Upper lobe of left lung (tissue), 6 donors: ENCODE measurements around the gene EEF2. TPM values are rescaled to one million over a fixed set of nuclear protein-coding genes. Genes with fewer than 3 reads are reported as not detected.
"Not testable (repeated sequence)": the region's sequence is repeated elsewhere in the genome, so short reads cannot be mapped to it uniquely, and the experiment has no call there.

Experiments used
- ATAC-seq, 2 donors: fragments of 200-7000 bp; cut with Tn5 transposase; one replicate each; pipeline ENCODE4 v1.9.1; 2022; ENCODE audit warnings: mild to moderate bottlenecking in 2 of 2, moderate library complexity in 2 of 2; ENCODE audit not compliant: low FRiP score in 2 of 2
- DNase-seq, 2 donors: peaks; one replicate each; pipeline ENCODE4 v3.0.0-alpha.2; 2019 to 2020
- H3K27ac ChIP-seq, 4 donors: fragments of 200-600 bp; sonication (generic); one replicate each; pipeline ENCODE4 v1.5.1; 2016 to 2019
- H3K27me3 ChIP-seq, 4 donors: fragments of 200-600 bp; sonication (generic); one replicate each; pipeline ENCODE4 v1.5.1; 2017 to 2019
- H3K36me3 ChIP-seq, 4 donors: fragments of 200-600 bp; sonication (generic); one replicate each; pipeline ENCODE4 v1.5.1; 2016 to 2019
- H3K4me1 ChIP-seq, 4 donors: fragments of 200-600 bp; sonication (generic); one replicate each; pipeline ENCODE4 v1.5.1; 2018 to 2019
- H3K4me3 ChIP-seq, 4 donors: fragments of 200-600 bp; sonication (generic); one replicate each; pipeline ENCODE4 v1.5.1; 2017 to 2019; ENCODE audit warnings: mild to moderate bottlenecking in 2 of 4, moderate library complexity in 1 of 4
- H3K9me3 ChIP-seq, 4 donors: fragments of 200-600 bp; sonication (generic); one replicate each; pipeline ENCODE4 v1.5.1; 2018 to 2019
- CTCF ChIP-seq, 6 experiments: fragments of 450-650 bp in 4 of 6; fragments of 200-600 bp in 2 of 6; sonication (generic) in 2 of 6; IDR thresholded peaks; one replicate each; pipeline ENCODE4 v1.5.1; 2016 to 2019; ENCODE audit warnings: antibody characterized with exemption in 6 of 6
- EP300 ChIP-seq, 4 donors: sonication (generic); formaldehyde crosslinking; IDR thresholded peaks; one replicate each; pipeline ENCODE4 v1.5.1; 2017; ENCODE audit warnings: antibody characterized with exemption in 4 of 4, control low read depth in 2 of 4
- POLR2A ChIP-seq, 4 donors: fragments of 450-650 bp; IDR thresholded peaks; one replicate each; pipeline ENCODE4 v1.5.1; 2016 to 2017; ENCODE audit warnings: antibody characterized with exemption in 4 of 4, mild to moderate bottlenecking in 2 of 4
- POLR2AphosphoS5 ChIP-seq, 2 donors: sonication (generic); formaldehyde crosslinking; IDR thresholded peaks; one replicate each; pipeline ENCODE4 v1.5.1; 2017; ENCODE audit warnings: antibody characterized with exemption in 2 of 2
- WGBS, 2 donors: methylation state at CpG; one replicate each; pipeline ENCODE4 v1.1.5; 2017 to 2018; 5-methylcytosine and 5-hydroxymethylcytosine counted together
- total RNA-seq, 6 donors: library from RNA; depleted of rRNA in 4 of 6; stranded (reverse); fragments of >200 nt in 4 of 6; gene quantifications; one replicate each; pipeline versions ENCODE4 v1.1.0 to v1.2.1, GENCODE V29; 2016 to 2021
- donor health status: DM: no; HTN: no; CAD: no; lungs with moderate emphysema.
- donor health status: DM: no; HTN: yes; CAD: no; lungs with severe emphysema.

EEF2 gene
- total RNA-seq, 6 donors from 2014 or later = 1,167 to 2,562 (median 1,758) TPM

GRCh38 chr19:3958836-3959765 lies 26.2 kb downstream of the EEF2 start:
- no peak for TF ChIP-seq CTCF (IDR thresholded peaks at IDR 0.05)
- no peak for TF ChIP-seq EP300 (IDR thresholded peaks at IDR 0.05)
- TF ChIP-seq POLR2AphosphoS5 (IDR thresholded peaks at IDR 0.05) = no peak
- no peak for TF ChIP-seq POLR2A (IDR thresholded peaks at IDR 0.05)
- Histone ChIP-seq H3K9me3 (no peaks in the 10 kb centered on the region), H3K27ac (no peak overlapping the region), H3K27me3 (no peaks in the 10 kb centered on the region), H3K36me3 (peaks cover 27 to 85% (median 74%) of the 10 kb centered on the region in 4 donors), H3K4me1 (no peaks in the 10 kb centered on the region), H3K4me3 (no peak overlapping the region)
- peak in 1 of 2 donors; percentile 19 for ATAC-seq
- 96 to 97% methylated on average over 64 to 78 of the region's 86 CpGs for WGBS, 2 donors
- DNase-seq = peak in 1 of 2 donors; percentile 83

GRCh38 chr19:3955688-3956087 lies 29.6 kb downstream of the EEF2 start:
- no peak for TF ChIP-seq EP300 (IDR thresholded peaks at IDR 0.05)
- no peak for TF ChIP-seq CTCF (IDR thresholded peaks at IDR 0.05)
- no peak for TF ChIP-seq POLR2A (IDR thresholded peaks at IDR 0.05)
- no peak for TF ChIP-seq POLR2AphosphoS5 (IDR thresholded peaks at IDR 0.05)
- H3K9me3 ChIP-seq = no peaks in the 10 kb centered on the region
- peaks cover 0 to 12% (median 2%) of the 10 kb centered on the region in 4 donors for H3K4me1 ChIP-seq
- WGBS, 2 donors = 87 to 93% methylated on average over 7 to 8 of the region's 10 CpGs
- no peak for ATAC-seq
- no peak overlapping the region for H3K27ac ChIP-seq
- H3K36me3 ChIP-seq = peaks cover 20 to 51% (median 44%) of the 10 kb centered on the region in 4 donors
- peaks cover 0 to 2% (median 0%) of the 10 kb centered on the region in 4 donors for H3K27me3 ChIP-seq
- DNase-seq = no peak
- H3K4me3 ChIP-seq = no peak overlapping the region

- peaks cover 0 to 16% (median 5%) of the 10 kb centered on the region in 4 donors for H3K4me1 ChIP-seq
- peaks cover 16 to 47% (median 40%) of the 10 kb centered on the region in 4 donors for H3K36me3 ChIP-seq
- H3K27ac ChIP-seq, H3K4me3 ChIP-seq, ATAC-seq, H3K9me3 ChIP-seq, H3K27me3 ChIP-seq, DNase-seq: not testable (repeated sequence)
- WGBS, 2 donors = 90 to 96% methylated on average over 13 of the region's 13 CpGs
Observed at GRCh38 chr19:3955276-3955675, 30.0 kb downstream of the EEF2 start.

- no peak overlapping the region for H3K4me3 ChIP-seq
- TF ChIP-seq POLR2AphosphoS5 (IDR thresholded peaks at IDR 0.05) = no peak
- TF ChIP-seq POLR2A (IDR thresholded peaks at IDR 0.05) = no peak
- TF ChIP-seq CTCF (IDR thresholded peaks at IDR 0.05) = no peak
- TF ChIP-seq EP300 (IDR thresholded peaks at IDR 0.05) = no peak
- H3K27me3 ChIP-seq = peaks cover 0 to 6% (median 0%) of the 10 kb centered on the region in 4 donors
- peaks cover 0 to 16% (median 6%) of the 10 kb centered on the region in 4 donors for H3K4me1 ChIP-seq
- no peaks in the 10 kb centered on the region for H3K9me3 ChIP-seq
- ATAC-seq (no peak), DNase-seq (no peak)
- 91% methylated on average over 1 to 12 of the region's 12 CpGs for WGBS, 2 donors
- H3K27ac ChIP-seq = no peak overlapping the region
- peaks cover 6 to 35% (median 28%) of the 10 kb centered on the region in 4 donors for H3K36me3 ChIP-seq
Observed at GRCh38 chr19:3954107-3954506, 31.2 kb downstream of the EEF2 start.

GRCh38 chr19:3952755-3953276 lies 32.4 kb downstream of the EEF2 start:
- peaks cover 0 to 22% (median 15%) of the 10 kb centered on the region in 4 donors for H3K36me3 ChIP-seq
- 84 to 88% methylated on average over 8 to 9 of the region's 9 CpGs for WGBS, 2 donors
- not testable (repeated sequence) for H3K9me3 ChIP-seq, H3K27ac ChIP-seq, ATAC-seq, DNase-seq, H3K27me3 ChIP-seq, H3K4me3 ChIP-seq
- H3K4me1 ChIP-seq = peaks cover 0 to 16% (median 6%) of the 10 kb centered on the region in 4 donors
